ENCODE measurements around the gene DENND1B.
"Not testable (repeated sequence)": the region's sequence is repeated elsewhere in the genome, so short reads cannot be mapped to it uniquely, and the experiment has no call there.

DENND1B gene

GRCh38 chr1:197595304-197595904 is 179.9 kb downstream of the DENND1B start:
- no peak overlapping the region for H3K4me3 ChIP-seq (ENCODE audit: low read depth, low read length)
- TF ChIP-seq CTCF (IDR thresholded peaks at IDR 0.05; ENCODE audit: control insufficient read depth, extremely low read depth, insufficient read depth), result no peak
- no peak for DNase-seq (ENCODE audit: low read depth)

- no peak overlapping the region for H3K4me3 ChIP-seq (ENCODE audit: low read depth, low read length)
- no peak for TF ChIP-seq CTCF (IDR thresholded peaks at IDR 0.05; ENCODE audit: control insufficient read depth, extremely low read depth, insufficient read depth)
- DNase-seq (ENCODE audit: low read depth), result no peak
These were observed 184.6 kb downstream of the DENND1B start for GRCh38 chr1:197590687-197591086.

- TF ChIP-seq CTCF (IDR thresholded peaks at IDR 0.05; ENCODE audit: control insufficient read depth, extremely low read depth, insufficient read depth), result no peak
- H3K4me3 ChIP-seq (ENCODE audit: low read depth, low read length), result no peak overlapping the region
These were observed 189.5 kb downstream of the DENND1B start for GRCh38 chr1:197585809-197586208.

GRCh38 chr1:197577580-197577979 is 197.7 kb downstream of the DENND1B start:
- no peak overlapping the region for H3K4me3 ChIP-seq (ENCODE audit: low read depth, low read length)
- DNase-seq (ENCODE audit: low read depth), result no peak
- TF ChIP-seq CTCF (IDR thresholded peaks at IDR 0.05; ENCODE audit: control insufficient read depth, extremely low read depth, insufficient read depth), result no peak

More at GRCh38 chr1:197585809-197586208, 189.5 kb downstream of the DENND1B start:
- no peak for DNase-seq (ENCODE audit: low read depth)

GRCh38 chr1:197575531-197575930 is 199.7 kb downstream of the DENND1B start:
- not testable (repeated sequence) for DNase-seq (ENCODE audit: low read depth); H3K4me3 ChIP-seq (ENCODE audit: low read depth, low read length)

GRCh38 chr1:197572169-197572568 is 203.1 kb downstream of the DENND1B start:
- H3K4me3 ChIP-seq (ENCODE audit: low read depth, low read length), result no peak overlapping the region
- TF ChIP-seq CTCF (IDR thresholded peaks at IDR 0.05; ENCODE audit: control insufficient read depth, extremely low read depth, insufficient read depth), result no peak
- DNase-seq (ENCODE audit: low read depth), result no peak

GRCh38 chr1:197567442-197567841 is 207.8 kb downstream of the DENND1B start:
- DNase-seq (ENCODE audit: low read depth), result no peak
- H3K4me3 ChIP-seq (ENCODE audit: low read depth, low read length), result no peak overlapping the region
- TF ChIP-seq CTCF (IDR thresholded peaks at IDR 0.05; ENCODE audit: control insufficient read depth, extremely low read depth, insufficient read depth), result no peak
